Measurements from ENCODE around the gene KRTAP5-10. TPM values are rescaled to one million over a fixed set of nuclear protein-coding genes. Genes with fewer than 3 reads are reported as not detected.

KRTAP5-10 gene
- total and polyA plus RNA-seq, 9 of the 15 experiments (the other 6 are each of a cell fraction or from before 2014, with no cell fraction given): not detected

DNA sequence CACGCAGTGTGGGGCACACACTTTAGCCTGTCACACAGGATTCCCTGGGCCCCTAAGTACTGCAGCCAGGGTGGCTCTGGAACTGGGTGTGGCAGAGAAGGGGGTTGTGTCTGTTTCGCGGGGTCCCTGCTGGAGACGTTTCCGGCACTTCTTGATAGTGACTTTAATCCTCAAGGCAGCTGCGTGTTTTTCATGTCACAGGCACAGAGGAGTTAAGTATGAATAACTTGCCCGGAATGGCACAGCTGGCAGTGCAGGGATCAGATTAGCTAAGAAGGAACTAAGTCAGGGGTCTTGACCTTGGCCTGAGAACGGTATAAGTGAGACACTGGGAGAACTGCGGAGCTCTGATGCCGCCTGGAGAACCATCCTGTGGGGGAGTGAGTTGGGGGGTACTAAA, 45.8 kb upstream of the KRTAP5-10 start:
- H3K4me3 ChIP-seq: no peak overlapping the region
- POLR2A ChIA-PET: no interaction called here
- H3K36me3 ChIP-seq (ENCODE audit: control insufficient read depth, insufficient read depth, low read length): no peaks in the 10 kb centered on the region
- H3K27me3 ChIP-seq (ENCODE audit: control insufficient read depth in 2 of 2, insufficient read depth in 2 of 2, low read length in 2 of 2): peaks cover 4 to 18% of the 10 kb centered on the region in 2 experiments; a peak in 3 of 5 replicates
- no peak overlapping the region for H3K9ac ChIP-seq (ENCODE audit: insufficient read depth in 1 of 2, low read depth in 2 of 2, low read length in 2 of 2)
- CTCF ChIA-PET (ENCODE audit: low intra/inter-chr PET ratio): no interaction called here
- no peak for DNase-seq (ENCODE audit: extremely low read depth in 1 of 4, low spot score in 3 of 4)
- H3K9me3 ChIP-seq (replicated peaks; ENCODE audit: control insufficient read depth, insufficient read depth, low read depth, low read length): no peaks in the 10 kb centered on the region
- H3K9me1 ChIP-seq (ENCODE audit: control insufficient read depth, insufficient read depth, low read length): no peaks in the 10 kb centered on the region
- BruUV-seq (replicated peaks): no TSS peak
- 12% methylated on average over 10 of the region's 10 CpGs for WGBS (ENCODE audit: insufficient coverage, low coverage, missing lambda C conversion rate)
- TF ChIP-seq, protein P1, sequence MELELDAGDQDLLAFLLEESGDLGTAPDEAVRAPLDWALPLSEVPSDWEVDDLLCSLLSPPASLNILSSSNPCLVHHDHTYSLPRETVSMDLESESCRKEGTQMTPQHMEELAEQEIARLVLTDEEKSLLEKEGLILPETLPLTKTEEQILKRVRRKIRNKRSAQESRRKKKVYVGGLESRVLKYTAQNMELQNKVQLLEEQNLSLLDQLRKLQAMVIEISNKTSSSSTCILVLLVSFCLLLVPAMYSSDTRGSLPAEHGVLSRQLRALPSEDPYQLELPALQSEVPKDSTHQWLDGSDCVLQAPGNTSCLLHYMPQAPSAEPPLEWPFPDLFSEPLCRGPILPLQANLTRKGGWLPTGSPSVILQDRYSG (tag; conservative IDR thresholded peaks at IDR 0.05; ENCODE audit: low read depth): no peak
- no peak for TF ChIP-seq KLF13 (tag; IDR thresholded peaks at IDR 0.05; ENCODE audit: borderline replicate concordance, low read depth)
- TF ChIP-seq KDM1A (IDR thresholded peaks at IDR 0.05): no peak
- no peak for TF ChIP-seq HDAC6 (IDR thresholded peaks at IDR 0.05; ENCODE audit: low read depth, low read length)
- no peak for TF ChIP-seq IRF2 (CRISPR knock-in tag; IDR thresholded peaks at IDR 0.05)
- no peak for TF ChIP-seq IFI16 (CRISPR knock-in tag; IDR thresholded peaks at IDR 0.05)
- no peak for TF ChIP-seq ZFP1 (CRISPR knock-in tag; IDR thresholded peaks at IDR 0.05)
- TF ChIP-seq SP2 (IDR thresholded peaks at IDR 0.05; ENCODE audit: extremely low read depth, low read depth, low read length, poor library complexity, severe bottlenecking): no peak
- no peak for TF ChIP-seq CREB1 (IDR thresholded peaks at IDR 0.05)
- TF ChIP-seq CREB1 (CRISPR knock-in tag; IDR thresholded peaks at IDR 0.05): no peak
- TF ChIP-seq HDAC2 (IDR thresholded peaks at IDR 0.05): no peak
- no peak for TF ChIP-seq GTF2A2 (tag; IDR thresholded peaks at IDR 0.05)
- no peak for TF ChIP-seq MYBL2 (IDR thresholded peaks at IDR 0.05; ENCODE audit: low read depth)
- TF ChIP-seq MYBL2 (CRISPR knock-in tag; IDR thresholded peaks at IDR 0.05; ENCODE audit: borderline replicate concordance): no peak
- no peaks in the 10 kb centered on the region for H3K79me2 ChIP-seq (ENCODE audit: control insufficient read depth, insufficient read depth, low read length)
- H3K27ac ChIP-seq (ENCODE audit: extremely low read depth, low read depth, low read length): no peak overlapping the region
- intact Hi-C loops (cut with micrococcal nuclease) (no loop called here), in situ Hi-C loops (cut with MboI) (no loop called here)
- H3K4me2 ChIP-seq (ENCODE audit: insufficient read depth, low read length): no peak overlapping the region
- no peak for FAIRE-seq
- ATAC-seq: no peak
- H3K4me1 ChIP-seq (replicated peaks in 1 of 2; ENCODE audit: control insufficient read depth in 2 of 2, insufficient read depth in 2 of 2, low read length in 2 of 2): peaks cover 0 to 11% of the 10 kb centered on the region in 2 experiments; a peak in 1 of 5 replicates
- H4K20me1 ChIP-seq (replicated peaks; ENCODE audit: control insufficient read depth, insufficient read depth, low read length): no peaks in the 10 kb centered on the region
- H2AFZ ChIP-seq (ENCODE audit: low read depth, low read length): no peak overlapping the region
